GM10248 (cell line): ENCODE data around the gene MAGEB2.

Experiments
- CTCF ChIA-PET: fragments of 300-600 bp; sonication (Branson Sonifier 250); formaldehyde crosslinking; extraction: SDS; loops from one replicate; lab custom pipeline; 2021; ENCODE audit warnings: antibody characterized with exemption; lab: Yijun Ruan, JAX
- POLR2A ChIA-PET: fragments of 350-650 bp; sonication (Branson Sonifier 250); formaldehyde crosslinking; extraction: SDS; loops from one replicate; lab custom pipeline; 2020; ENCODE audit warnings: antibody characterized with exemption; lab: Yijun Ruan, JAX
- DNase-seq: peaks from one replicate; pipeline ENCODE4 v3.0.0; 2012; ENCODE audit errors: extremely low spot score
- TF ChIP-seq, protein P1 (sequence below): IDR thresholded peaks from 2 replicates; pipeline ENCODE4 v1.5.1; 2012; ENCODE audit warnings: mild to moderate bottlenecking, low read depth; ENCODE audit errors: extremely low read depth, missing control alignments, control extremely low read depth

Gene MAGEB2

GRCh38 chrX:30262763-30263162 lies 47.4 kb downstream of the MAGEB2 start:
- ChIA-PET POLR2A (no interaction called here), CTCF (no interaction called here)
- TF ChIP-seq, protein P1, sequence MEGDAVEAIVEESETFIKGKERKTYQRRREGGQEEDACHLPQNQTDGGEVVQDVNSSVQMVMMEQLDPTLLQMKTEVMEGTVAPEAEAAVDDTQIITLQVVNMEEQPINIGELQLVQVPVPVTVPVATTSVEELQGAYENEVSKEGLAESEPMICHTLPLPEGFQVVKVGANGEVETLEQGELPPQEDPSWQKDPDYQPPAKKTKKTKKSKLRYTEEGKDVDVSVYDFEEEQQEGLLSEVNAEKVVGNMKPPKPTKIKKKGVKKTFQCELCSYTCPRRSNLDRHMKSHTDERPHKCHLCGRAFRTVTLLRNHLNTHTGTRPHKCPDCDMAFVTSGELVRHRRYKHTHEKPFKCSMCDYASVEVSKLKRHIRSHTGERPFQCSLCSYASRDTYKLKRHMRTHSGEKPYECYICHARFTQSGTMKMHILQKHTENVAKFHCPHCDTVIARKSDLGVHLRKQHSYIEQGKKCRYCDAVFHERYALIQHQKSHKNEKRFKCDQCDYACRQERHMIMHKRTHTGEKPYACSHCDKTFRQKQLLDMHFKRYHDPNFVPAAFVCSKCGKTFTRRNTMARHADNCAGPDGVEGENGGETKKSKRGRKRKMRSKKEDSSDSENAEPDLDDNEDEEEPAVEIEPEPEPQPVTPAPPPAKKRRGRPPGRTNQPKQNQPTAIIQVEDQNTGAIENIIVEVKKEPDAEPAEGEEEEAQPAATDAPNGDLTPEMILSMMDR = no peak
- no peak for DNase-seq
